SU-DHL-6 (cell line): Measurements from ENCODE around the gene ANGPTL2.

Experiments
- H2AFZ ChIP-seq: fragments of 200-600 bp; sonication (generic); 2 replicates; pipeline ENCODE4 v1.6.1; 2014; ENCODE audit warnings: low read depth, mild to moderate bottlenecking, moderate library complexity, mixed read lengths, antibody characterized with exemption, low read length; ENCODE audit not compliant: severe bottlenecking
- H3F3A ChIP-seq: fragments of 200-600 bp; shearing (Covaris generic); 2 replicates; pipeline ENCODE4 v1.6.0; 2016; ENCODE audit warnings: antibody characterized with exemption, mild to moderate bottlenecking; ENCODE audit not compliant: insufficient read depth
- H3K27ac ChIP-seq: fragments of 200-600 bp; sonication (generic); 2 replicates; pipeline ENCODE4 v1.5.1; 2016; ENCODE audit warnings: low read depth, mild to moderate bottlenecking, low read length, moderate library complexity, mixed read lengths
- H3K27me3 ChIP-seq: fragments of 200-600 bp; sonication (generic), shearing (Covaris generic); 2 replicates; pipeline ENCODE4 v1.6.0; 2014; ENCODE audit warnings: mild to moderate bottlenecking, low read length
- H3K36me3 ChIP-seq: fragments of 200-600 bp; sonication (generic); 2 replicates; pipeline ENCODE4 v1.6.1; 2014; ENCODE audit warnings: mild to moderate bottlenecking, low read length, mixed read lengths
- H3K4me2 ChIP-seq: fragments of 300-600, 200-600 bp; shearing (Covaris generic), sonication (generic); 2 replicates; pipeline ENCODE4 v1.6.0; 2014; ENCODE audit warnings: low read length, low read depth, mild to moderate bottlenecking; ENCODE audit not compliant: poor library complexity, severe bottlenecking
- H3K4me3 ChIP-seq: fragments of 200-600 bp; sonication (generic); 2 replicates; pipeline ENCODE4 v1.5.1; 2014; ENCODE audit warnings: antibody characterized with exemption, low read length, mild to moderate bottlenecking, mixed read lengths; ENCODE audit not compliant: insufficient read depth, poor library complexity, severe bottlenecking
- H3K79me2 ChIP-seq: fragments of 200-600 bp; sonication (generic); 2 replicates; pipeline ENCODE4 v1.6.1; 2014; ENCODE audit warnings: mild to moderate bottlenecking, low read length, moderate library complexity; ENCODE audit not compliant: insufficient read depth
- H3K9ac ChIP-seq: fragments of 200-600 bp; sonication (generic); 2 replicates; pipeline ENCODE4 v1.7.0; 2014; ENCODE audit warnings: mild to moderate bottlenecking, low read length
- H3K9me2 ChIP-seq: fragments of 200-600 bp; sonication (generic); replicated peaks from 2 replicates; pipeline ENCODE4 v1.6.1; 2014; ENCODE audit warnings: low read length; ENCODE audit not compliant: insufficient read depth
- H3K9me3 ChIP-seq: fragments of 200-600 bp; sonication (generic); 2 replicates; pipeline ENCODE4 v1.6.1; 2014; ENCODE audit warnings: low read length, mixed read lengths; ENCODE audit not compliant: insufficient read depth
- H4K20me1 ChIP-seq: fragments of 200-600 bp; sonication (generic); 2 replicates; pipeline ENCODE4 v1.6.1; 2014; ENCODE audit warnings: low read depth, mild to moderate bottlenecking, antibody characterized with exemption, low read length, moderate library complexity, mixed read lengths
- CTCF ChIP-seq: fragments of 200-600 bp; sonication (generic); IDR thresholded peaks from one replicate; pipeline ENCODE4 v1.5.1; 2017; ENCODE audit warnings: antibody characterized with exemption, mild to moderate bottlenecking, low read length, moderate library complexity; ENCODE audit not compliant: insufficient read depth, poor library complexity, severe bottlenecking
- EZH2phosphoT487 ChIP-seq: fragments of 200-600 bp; sonication (generic), shearing (Covaris generic); conservative IDR thresholded peaks from 2 replicates; pipeline ENCODE4 v1.6.1; 2018; ENCODE audit warnings: mild to moderate bottlenecking, antibody characterized with exemption, low read length, moderate library complexity, mixed read lengths

ANGPTL2 gene

GRCh38 chr9:127112735-127113161 lies 9.7 kb downstream of the ANGPTL2 start:
- Histone ChIP-seq H3F3A (no peaks in the 10 kb centered on the region), H3K9ac (no peak overlapping the region)

GRCh38 chr9:127112056-127112455 lies 10.4 kb downstream of the ANGPTL2 start:
- H4K20me1 ChIP-seq = no peaks in the 10 kb centered on the region
- H3K9ac ChIP-seq = no peak overlapping the region

More at GRCh38 chr9:127112735-127113161, 9.7 kb downstream of the ANGPTL2 start:
- Histone ChIP-seq H3K4me2 (no peak overlapping the region), H3K27ac (no peak overlapping the region), H3K79me2 (no peaks in the 10 kb centered on the region), H3K4me3 (no peak overlapping the region), H2AFZ (no peak overlapping the region), H3K36me3 (no peaks in the 10 kb centered on the region), H3K9me2 (no peaks in the 10 kb centered on the region), H3K9me3 (no peaks in the 10 kb centered on the region), H4K20me1 (no peaks in the 10 kb centered on the region), H3K27me3 (no peaks in the 10 kb centered on the region)
- no peak for TF ChIP-seq EZH2phosphoT487
- TF ChIP-seq CTCF = no peak

GRCh38 chr9:127109212-127109711 lies 13.2 kb downstream of the ANGPTL2 start:
- no peaks in the 10 kb centered on the region for H3K9me2 ChIP-seq
- H3F3A ChIP-seq = no peaks in the 10 kb centered on the region
- no peaks in the 10 kb centered on the region for H3K27me3 ChIP-seq
- no peaks in the 10 kb centered on the region for H3K9me3 ChIP-seq
- H3K27ac ChIP-seq = no peak overlapping the region
- no peaks in the 10 kb centered on the region for H3K79me2 ChIP-seq
- no peak overlapping the region for H3K4me3 ChIP-seq
- H3K4me2 ChIP-seq = no peak overlapping the region
- TF ChIP-seq CTCF = no peak
- TF ChIP-seq EZH2phosphoT487 = no peak
- H3K36me3 ChIP-seq = no peaks in the 10 kb centered on the region
- no peak overlapping the region for H2AFZ ChIP-seq
- no peaks in the 10 kb centered on the region for H4K20me1 ChIP-seq
- no peak overlapping the region for H3K9ac ChIP-seq

More at GRCh38 chr9:127112056-127112455, 10.4 kb downstream of the ANGPTL2 start:
- no peak overlapping the region for H3K4me3 ChIP-seq
- H3K27ac ChIP-seq = no peak overlapping the region
- TF ChIP-seq CTCF (no peak), EZH2phosphoT487 (no peak)
- no peaks in the 10 kb centered on the region for H3K79me2 ChIP-seq
- no peaks in the 10 kb centered on the region for H3F3A ChIP-seq
- no peak overlapping the region for H3K4me2 ChIP-seq
- no peak overlapping the region for H2AFZ ChIP-seq
- H3K36me3 ChIP-seq = no peaks in the 10 kb centered on the region
- H3K27me3 ChIP-seq = no peaks in the 10 kb centered on the region
- H3K9me3 ChIP-seq = no peaks in the 10 kb centered on the region
- no peaks in the 10 kb centered on the region for H3K9me2 ChIP-seq
